Suppressor macrophage treated with lipopolysaccharide for 1 hour (primary cell): ENCODE measurements around the gene DRC3.

Source experiments
- DNase-seq, 3 donors: peaks; one replicate each; pipeline ENCODE4 v3.0.0-alpha.2; 2020 to 2022

Gene DRC3

DNA sequence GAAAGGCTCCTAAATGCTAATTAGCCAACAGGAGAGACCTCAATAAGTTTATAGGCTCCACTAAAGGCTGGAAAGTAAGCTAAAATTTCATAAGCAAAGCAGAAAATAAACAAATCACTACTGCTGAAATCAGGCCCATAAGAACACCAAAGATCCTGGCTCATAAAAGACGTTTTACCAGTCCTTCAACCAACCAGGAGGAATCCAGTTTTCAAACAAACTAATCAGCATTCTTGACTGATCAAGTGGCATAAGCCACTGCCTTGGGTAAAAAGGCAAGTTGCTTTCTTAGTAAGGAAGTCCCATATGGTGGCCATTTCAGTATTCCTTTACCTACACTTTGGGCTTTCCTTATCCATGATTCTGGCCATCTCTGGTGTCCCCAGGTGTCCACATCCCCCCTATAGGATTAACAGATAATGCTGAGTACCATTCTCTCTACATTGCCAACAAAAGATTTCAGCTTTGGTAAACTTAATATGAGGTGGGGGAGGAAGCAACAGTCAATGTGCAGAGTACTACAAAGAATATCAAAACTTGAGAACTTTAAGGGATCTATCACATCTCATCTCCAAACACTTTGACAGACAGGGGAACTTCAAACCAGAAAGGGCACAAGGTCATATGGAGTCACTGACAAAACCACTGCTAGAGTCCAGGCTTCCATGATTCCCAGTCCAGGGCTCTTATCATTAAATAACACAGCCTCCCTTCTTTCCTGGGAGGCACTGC is 1.8 kb upstream of the DRC3 start:
- DNase-seq, result no peak

GRCh38 chr17:17971431-17972125 is 1.1 kb upstream of the DRC3 start:
- peak in 1 of 3 donors; percentile 25 for DNase-seq

DNA sequence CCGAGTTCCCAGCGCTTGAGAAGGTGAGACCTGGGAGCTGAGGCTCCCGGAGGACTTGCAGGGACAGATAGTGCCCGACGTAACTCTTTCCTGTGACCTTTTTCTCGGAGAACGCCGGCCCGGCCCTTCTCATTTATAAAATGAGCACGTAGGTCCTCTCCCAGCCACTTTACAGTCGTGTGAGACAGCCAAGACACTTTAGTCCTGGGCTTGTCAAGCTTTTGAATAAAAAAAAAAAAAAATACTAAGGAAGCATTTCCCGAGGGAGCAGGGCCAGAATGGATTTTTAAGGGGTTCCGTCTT is 241 bp downstream of the DRC3 start:
- DNase-seq, result no peak

- DNase-seq, result peak; percentile 81 to 89 (median 86)
Measured at GRCh38 chr17:17975436-17975835, 2.8 kb downstream of the DRC3 start.

DNA sequence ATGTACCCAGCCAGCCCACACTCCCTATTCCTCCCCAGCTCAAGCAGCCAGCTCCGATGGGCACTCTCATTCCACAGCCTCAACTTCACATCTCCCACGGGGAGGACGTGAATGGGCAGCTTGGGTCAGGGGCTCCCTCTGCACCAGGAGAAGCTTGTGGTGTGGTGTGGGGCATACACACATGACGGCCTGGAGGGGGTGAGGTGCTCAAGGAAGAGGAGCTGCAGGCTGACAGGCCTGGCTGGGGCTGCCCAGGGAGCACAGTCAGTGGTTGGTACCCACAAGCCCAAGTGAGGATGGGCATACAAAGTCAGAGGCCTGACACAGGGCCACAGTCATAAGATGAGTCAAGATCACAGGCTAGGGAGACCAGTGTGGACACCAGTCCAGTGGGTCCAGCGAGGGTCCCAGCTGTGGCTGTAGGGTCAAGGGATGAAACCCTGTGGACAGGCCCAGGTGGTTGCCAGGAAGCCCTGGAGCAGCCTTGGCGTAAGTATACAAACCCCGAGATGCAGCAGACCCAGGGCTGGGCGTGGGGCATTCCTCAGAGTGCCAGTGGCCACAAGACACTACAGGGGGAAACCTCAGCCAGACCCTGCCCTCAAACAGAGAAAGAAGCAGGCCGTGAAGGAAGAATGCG is 4.4 kb downstream of the DRC3 start:
- DNase-seq, result no peak

DNA sequence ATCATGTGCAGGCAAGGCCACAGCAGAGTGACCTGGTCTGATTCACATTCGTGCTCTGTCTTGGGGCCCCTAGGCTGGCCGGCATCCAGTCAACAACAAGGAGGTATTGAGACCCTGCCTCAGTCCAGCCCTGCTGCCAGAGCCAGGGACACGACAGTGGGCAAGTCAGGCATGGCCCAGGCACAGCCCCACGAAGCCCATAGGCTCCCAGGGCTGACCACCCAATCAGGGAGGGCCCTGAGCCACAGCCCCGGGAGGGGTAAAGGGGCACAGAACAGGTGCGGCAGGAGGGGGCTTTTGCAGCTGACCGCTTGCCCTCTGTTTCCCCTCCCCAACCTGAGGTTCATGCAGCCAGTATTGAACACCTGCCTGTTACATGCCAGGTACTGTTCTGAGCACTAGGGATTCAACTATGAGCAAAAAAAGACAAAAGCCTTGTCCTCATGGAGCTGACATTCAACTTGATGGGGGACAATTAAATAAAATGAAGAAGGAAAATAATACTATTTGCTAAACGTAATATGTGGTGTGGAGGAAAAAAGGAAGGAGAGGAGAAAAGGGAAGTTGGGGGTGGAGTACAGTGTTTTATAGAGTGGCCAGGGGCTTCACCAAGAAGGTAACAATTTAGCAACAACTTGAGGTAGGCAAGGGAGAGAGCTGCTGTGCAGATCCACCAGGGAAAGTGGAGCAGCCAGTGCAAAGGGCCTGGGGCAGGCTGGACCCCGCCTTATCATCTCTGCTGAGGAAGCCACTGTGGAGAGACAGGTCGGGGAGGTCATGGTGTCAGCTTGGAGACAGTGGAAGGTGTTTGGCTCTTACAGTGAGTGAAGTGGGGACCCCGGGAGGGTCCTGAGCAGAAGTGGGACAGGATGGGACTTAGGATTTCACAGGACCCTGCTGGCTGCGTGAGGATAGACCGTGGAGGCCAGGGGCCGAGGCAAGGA is 6.1 kb downstream of the DRC3 start:
- peak in 2 of 3 donors; percentile 35 to 36 for DNase-seq

DNA sequence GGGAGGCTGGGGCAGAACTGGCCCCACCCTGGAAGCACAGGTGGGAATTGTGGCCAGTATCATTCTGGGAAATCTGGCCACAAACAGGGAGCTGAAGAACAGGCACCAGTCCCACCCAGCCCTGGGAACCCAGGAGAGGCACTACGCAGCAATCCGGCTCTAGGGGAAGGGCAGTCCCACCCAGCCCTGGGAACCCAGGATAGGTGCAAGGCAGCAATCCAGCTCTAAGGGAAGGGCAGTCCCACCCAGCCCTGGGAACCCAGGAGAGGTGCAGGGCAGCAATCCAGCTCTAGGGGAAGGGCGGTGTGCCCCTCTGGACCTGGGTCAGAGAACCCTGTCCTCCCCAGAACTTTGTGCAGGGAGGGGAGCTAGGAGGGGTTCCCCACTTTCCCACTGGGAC is 7.1 kb downstream of the DRC3 start:
- DNase-seq, result no peak

- DNase-seq, result no peak
Measured at GRCh38 chr17:17981330-17981729, 8.7 kb downstream of the DRC3 start.

GRCh38 chr17:17982801-17983200 is 10.1 kb downstream of the DRC3 start:
- DNase-seq, result no peak

GRCh38 chr17:17983376-17983775 is 10.7 kb downstream of the DRC3 start:
- DNase-seq, result no peak

DNA sequence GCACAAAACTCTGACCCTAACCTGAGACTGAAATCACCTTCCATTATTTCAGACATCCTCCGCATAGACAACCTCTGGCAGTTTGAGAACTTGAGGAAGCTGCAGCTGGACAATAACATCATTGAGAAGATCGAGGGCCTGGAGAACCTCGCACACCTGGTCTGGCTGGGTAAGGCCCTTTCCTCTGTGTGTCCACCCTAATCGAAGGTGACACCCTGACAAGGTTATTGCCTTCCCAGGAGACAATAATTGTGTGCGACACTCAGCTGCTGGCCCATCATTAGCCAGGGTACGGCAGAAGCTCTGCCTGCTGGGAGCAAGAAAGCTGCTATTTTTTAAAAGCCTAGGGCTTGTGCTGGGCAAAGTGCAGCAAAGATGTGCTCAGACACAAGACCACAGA is 11.1 kb downstream of the DRC3 start:
- DNase-seq, result no peak

DNA sequence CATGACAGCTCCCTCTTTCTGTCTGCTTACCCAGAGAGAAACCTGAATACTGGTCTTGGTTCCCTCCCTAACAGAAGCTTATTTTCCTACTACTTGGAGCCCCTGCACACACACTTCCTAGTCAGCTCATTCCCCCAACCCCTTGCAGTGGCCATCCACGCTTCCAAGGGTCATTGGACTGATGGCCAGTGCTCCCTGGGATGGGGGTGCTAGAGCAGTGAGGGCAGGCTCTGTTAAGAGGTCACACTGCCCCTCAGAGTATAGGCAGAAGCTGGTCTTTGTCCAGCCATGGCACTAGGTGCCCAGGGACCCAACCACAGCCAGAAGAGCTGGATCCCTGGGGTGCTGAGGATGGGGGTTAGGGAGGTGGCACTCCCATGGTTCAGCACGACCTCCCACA is 12.5 kb downstream of the DRC3 start:
- no peak for DNase-seq

DNA sequence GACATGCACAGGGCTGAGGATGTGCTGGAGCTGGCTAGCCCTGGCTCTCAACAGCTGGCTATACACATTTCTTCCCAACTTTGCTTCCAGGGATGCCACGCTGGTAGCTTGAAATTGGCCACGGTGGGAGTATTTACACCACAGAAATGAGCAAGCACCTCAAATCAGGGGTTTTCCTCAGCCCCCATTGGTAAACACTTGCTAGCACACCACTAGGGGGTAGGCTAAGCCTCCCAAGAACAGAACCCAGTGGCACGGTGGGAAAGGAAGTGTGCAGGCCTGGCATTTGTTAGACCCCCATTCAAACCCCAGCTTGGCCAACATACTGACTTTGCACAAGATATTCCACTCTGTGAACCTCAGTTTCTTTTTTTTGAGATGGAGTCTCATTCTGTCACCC is 12.9 kb downstream of the DRC3 start:
- peak; percentile 26 to 43 (median 36) for DNase-seq

- no peak for DNase-seq
Measured at GRCh38 chr17:17987187-17987896, 14.7 kb downstream of the DRC3 start.

DNA sequence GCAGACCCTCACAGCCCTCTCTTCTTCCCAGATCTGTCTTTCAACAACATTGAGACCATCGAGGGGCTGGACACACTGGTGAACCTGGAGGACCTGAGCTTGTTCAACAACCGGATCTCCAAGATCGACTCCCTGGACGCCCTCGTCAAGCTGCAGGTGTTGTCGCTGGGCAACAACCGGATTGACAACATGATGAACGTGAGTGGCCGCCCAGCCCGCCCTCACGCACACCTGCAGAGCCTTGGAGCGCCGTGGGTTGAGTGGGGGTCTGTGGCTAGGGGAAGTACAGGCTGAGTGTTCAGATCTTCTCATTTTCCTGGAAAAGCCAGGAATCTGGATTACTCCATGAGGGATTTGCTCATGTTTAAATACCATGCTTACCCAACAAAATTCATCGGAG is 15.2 kb downstream of the DRC3 start:
- no peak for DNase-seq

DNA sequence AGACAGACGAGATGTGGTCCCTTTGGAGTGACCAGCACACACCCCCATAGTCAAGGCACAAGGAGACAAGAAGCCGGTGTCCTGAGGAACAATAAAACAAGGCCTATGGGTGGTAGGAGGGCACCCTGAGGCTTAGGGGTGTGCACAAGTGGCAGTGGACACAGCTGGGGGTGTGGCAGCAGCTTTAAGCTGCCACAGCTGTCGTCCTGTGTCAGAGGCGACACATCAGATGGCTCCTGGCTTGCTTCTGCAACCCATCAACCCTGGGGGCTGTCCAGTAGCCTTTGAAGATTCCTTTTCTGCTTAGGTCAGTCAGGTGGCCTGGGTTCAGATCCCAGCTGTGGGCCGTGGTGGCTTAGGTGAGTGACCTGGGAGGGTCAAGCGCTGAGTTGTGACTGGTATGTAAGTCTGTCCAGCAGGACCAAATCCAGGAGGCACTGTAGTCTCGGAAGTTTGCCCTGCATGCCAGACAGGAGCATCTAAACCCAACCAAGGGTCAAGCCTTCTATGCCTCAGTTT is 15.8 kb downstream of the DRC3 start:
- DNase-seq, result no peak

DNA sequence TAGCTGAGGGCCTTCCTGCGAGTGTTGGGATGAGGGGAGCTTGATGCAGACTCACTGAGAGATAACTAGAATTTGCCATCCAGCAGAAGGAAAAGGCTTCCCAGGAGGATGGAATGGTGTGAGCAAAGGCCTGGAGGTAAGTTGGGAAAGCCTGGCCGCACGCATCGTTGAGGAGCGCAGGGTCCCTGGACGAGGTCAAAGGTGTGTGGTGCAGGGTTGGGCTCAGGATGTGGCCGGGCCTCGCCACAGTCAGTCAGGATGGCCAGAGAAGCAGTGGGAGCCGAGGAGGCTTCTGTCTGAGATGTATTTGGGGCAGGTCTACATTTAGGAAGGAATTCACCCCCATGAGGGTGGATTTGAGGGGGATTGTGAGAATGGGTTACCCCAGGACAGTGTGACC is 16.4 kb downstream of the DRC3 start:
- DNase-seq, result no peak

DNA sequence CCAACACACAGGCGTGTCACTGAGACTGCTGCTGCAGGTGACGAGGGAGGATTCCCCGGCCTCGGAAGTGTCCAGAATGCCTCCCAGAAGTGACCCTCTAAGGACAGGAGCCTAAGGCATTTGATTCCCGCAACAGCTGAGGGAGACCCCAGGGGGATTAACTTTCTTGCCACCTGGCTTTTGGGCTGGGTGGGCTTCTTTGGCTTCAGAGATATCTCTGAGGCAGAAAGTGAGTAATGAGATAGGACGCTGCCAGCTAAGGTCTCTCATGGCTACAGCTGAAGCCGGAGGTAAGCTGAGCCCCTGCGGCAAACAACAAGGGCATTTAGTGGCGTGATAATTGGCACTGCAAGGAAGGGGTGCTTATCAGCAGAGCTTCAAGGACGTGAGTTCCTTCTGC is 17.0 kb downstream of the DRC3 start:
- no peak for DNase-seq

DNA sequence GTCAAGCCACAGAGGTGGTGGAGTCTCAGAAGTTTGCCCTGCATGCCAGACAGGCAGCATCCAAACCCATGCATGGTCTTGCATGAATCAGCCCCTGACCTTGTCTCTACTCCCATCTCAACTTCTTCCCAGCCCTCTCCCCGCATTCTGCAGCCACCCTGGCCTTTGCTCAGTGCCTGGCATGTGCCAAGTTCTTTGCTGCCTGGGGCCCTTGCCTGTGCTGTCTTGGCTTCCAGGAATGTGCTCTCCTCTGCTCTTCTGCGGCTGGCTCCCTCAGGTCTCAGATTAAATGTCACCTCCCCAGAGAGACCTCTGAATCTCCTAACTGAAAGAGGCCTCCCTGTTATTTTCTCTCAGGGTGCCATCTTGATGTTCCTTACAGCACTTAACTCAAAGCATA is 17.6 kb downstream of the DRC3 start:
- DNase-seq, result no peak

GRCh38 chr17:17993366-17993765 is 20.7 kb downstream of the DRC3 start:
- no peak for DNase-seq

DNA sequence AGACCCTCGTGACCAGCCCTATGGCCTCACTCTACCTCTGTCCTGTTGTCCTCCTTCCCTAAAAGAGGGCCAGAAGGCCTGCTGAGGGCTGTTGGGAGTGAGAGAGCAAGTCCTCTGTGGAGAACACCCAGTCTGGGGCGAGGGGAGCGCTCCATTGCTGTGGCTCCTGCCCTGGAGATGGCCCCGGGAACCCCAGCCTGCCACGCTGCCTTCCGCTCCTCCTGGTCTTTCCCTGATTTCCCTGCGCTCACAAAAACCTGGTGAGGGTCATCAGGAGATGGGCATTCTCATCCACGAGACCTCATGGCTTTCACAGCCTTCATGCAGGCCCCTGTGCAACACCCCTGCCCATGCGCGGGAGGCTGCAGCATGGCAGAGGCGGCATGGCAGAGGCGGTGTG is 21.2 kb downstream of the DRC3 start:
- DNase-seq, result no peak
